ENCODE data around the gene FAM13B.

GRCh38 chr5:137997726-137998213, 35.1 kb downstream of the FAM13B start:
- TF ChIP-seq CTCF (IDR thresholded peaks at IDR 0.05; ENCODE audit: low read depth, low read length), result no peak
- no peak for TF ChIP-seq MAX (IDR thresholded peaks at IDR 0.05; ENCODE audit: low read depth, low read length)
- TF ChIP-seq POLR2A (IDR thresholded peaks at IDR 0.05; ENCODE audit: extremely low read depth, insufficient read length), result no peak
- TF ChIP-seq MYC (IDR thresholded peaks at IDR 0.05; ENCODE audit: low read depth, low read length), result no peak

Data from NB4 (cell line).